GM21786 (cell line): ENCODE data around the gene METTL24.

Experiments used
- ATAC-seq: cut with Tn5 transposase; IDR thresholded peaks from one replicate; pipeline ENCODE4 v1.9.1; 2021; ENCODE audit not compliant: unreplicated experiment

Gene METTL24

DNA sequence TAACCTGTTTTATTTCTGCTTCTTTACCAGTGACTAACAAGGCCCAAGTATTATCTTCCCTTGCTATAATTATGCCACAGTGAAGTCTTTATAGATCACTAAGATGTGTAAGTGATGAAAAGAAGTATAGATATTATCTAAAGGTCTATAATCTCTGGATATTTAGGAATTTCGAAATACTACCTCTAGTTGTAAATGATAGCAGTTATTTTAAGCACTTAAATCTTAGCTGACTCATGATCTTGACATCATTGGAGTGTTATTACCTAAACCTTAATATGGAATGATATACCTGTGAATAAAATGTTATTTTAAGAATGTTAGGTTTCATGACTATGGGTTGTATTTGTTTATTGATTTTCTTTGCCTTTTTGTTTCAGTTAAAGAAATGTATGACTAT, 146.4 kb downstream of the METTL24 start:
- ATAC-seq: no peak

DNA sequence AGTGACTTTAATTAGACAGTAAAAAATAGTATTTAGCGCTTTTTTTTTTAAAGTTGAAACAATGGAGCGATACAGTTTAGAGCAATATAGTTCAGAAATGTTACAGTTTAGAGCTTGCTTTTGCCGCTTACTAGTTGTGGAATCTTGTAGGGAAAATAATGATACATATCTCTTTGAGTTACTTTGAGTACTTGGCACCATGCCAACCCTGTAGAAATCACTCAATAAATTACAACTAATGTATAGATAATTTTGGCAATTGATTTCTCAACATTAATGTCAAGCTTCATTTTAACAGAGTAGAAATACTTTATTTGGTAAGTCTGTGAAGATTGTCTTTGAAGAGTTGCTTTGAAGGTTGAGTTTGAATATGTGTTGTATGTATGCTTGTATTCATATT, 150.5 kb downstream of the METTL24 start:
- ATAC-seq: no peak

DNA sequence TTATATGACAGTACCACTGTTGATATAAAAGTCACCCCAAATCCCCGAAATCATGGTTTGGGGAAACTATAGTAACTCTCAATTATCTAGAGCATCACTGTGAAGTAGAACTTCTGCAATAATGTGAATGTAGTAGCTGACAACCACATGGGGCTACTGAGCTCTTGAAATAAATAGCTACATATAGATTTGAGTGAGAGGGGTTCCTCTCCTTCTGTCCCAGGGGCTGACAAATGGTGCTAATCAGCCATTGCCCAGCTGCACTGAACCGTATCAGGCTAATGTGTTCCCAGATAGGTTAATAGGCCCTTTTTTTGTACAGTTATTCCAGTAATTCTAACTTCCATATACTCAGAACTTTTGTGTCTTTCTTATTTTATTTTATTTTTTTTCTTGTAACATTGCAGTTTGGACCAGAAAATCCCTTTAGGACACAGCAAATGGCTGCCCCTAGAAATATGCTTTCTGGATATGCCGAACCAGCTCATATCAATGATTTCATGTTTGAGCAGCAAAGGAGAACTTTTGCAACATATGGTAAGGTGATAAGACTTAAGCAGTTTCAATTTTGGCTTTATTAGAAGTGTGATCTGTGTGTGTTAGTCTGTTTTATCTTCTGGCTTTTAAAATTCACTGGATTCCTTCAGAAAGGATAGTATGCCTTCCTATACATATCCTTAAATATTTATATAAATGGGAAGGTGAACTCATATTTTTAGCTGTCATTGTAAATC, 156.8 kb downstream of the METTL24 start:
- ATAC-seq: no peak

DNA sequence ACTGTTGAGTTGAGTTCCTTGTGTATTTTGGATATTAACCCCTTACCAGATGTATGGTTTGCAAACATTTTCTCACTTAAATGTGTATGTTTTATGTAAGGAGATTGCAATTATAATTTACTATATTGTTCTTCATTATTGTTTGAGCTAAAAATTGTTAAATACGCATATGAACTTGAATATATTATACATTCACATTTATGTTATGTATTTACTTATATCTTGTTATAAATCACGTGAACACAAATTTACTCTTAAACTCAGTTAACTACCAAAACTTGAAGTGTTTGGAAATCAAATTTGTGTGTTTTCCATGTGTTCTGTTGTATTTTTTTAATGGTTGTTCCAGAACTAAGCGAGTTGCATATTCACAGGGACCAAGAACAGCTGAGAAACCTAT, 159.6 kb downstream of the METTL24 start:
- no peak for ATAC-seq

DNA sequence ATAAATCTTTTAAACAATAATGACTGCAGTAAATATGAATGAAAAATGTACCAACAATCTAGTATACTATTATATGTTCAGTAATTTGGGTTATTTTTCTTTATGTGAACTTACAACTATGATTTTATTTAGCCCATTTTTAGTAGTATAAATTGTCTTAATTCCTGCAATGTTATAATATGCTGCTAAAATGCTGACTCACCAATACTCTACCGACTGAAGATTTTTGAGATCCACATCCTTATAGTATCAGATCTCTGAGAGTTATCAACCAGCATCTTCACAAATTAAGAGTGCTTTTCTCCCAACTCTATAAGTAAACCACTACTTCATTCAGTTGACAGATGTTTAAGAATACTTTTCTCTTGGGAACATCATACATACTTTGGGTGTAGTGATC, 161.3 kb downstream of the METTL24 start:
- no peak for ATAC-seq

DNA sequence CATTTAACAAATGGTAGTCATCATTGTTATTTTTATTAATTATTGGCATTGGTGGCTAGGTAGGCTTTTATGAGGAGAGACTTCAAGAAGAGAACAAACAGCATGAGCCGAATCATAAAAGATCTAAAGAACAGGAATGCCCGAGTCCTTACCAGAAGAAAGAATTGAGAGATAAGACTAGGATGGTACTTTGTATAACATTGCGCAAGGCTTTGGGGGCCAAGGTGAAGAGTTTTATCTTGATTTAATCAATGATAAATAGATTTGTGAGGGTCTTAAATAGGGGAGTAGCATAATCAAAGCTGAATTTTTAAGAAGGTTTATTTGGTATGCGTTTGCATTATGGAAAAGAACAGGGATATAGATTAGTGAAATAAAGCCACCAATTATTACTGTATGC, 162.5 kb downstream of the METTL24 start:
- ATAC-seq: no peak
